ENCODE measurements around the gene PSMB7.

The PSMB7 gene

GRCh38 chr9:124415852-124416484 lies 726 bp upstream of the PSMB7 start:
- TF ChIP-seq EP300 (IDR thresholded peaks at IDR 0.05; ENCODE audit: borderline replicate concordance) = no peak
- TF ChIP-seq CEBPB (IDR thresholded peaks at IDR 0.05) = no peak
- no peak for TF ChIP-seq CREB1 (IDR thresholded peaks at IDR 0.05; ENCODE audit: low read depth)
- TF ChIP-seq MAX (IDR thresholded peaks at IDR 0.05) = no peak
- TF ChIP-seq TEAD4 (IDR thresholded peaks at IDR 0.05) = no peak
- no peak for TF ChIP-seq FOXM1 (IDR thresholded peaks at IDR 0.05; ENCODE audit: borderline replicate concordance, low read depth)
- TF ChIP-seq NFIC (IDR thresholded peaks at IDR 0.05) = no peak
- no peak for TF ChIP-seq TCF12 (IDR thresholded peaks at IDR 0.05; ENCODE audit: low read depth)
- TF ChIP-seq ZBTB7A (IDR thresholded peaks at IDR 0.05; ENCODE audit: low read depth) = no peak
- no peak for TF ChIP-seq TAF1 (IDR thresholded peaks at IDR 0.05; ENCODE audit: low read depth)

GRCh38 chr9:124414612-124415011 lies 630 bp downstream of the PSMB7 start:
- no peak for TF ChIP-seq MAX (IDR thresholded peaks at IDR 0.05)
- TF ChIP-seq ZBTB7A (IDR thresholded peaks at IDR 0.05; ENCODE audit: low read depth) = no peak
- no peak for TF ChIP-seq CEBPB (IDR thresholded peaks at IDR 0.05)
- TF ChIP-seq CREB1 (IDR thresholded peaks at IDR 0.05; ENCODE audit: low read depth) = no peak
- no peak for TF ChIP-seq NFIC (IDR thresholded peaks at IDR 0.05)
- no peak for TF ChIP-seq TAF1 (IDR thresholded peaks at IDR 0.05; ENCODE audit: low read depth)
- no peak for TF ChIP-seq TCF12 (IDR thresholded peaks at IDR 0.05; ENCODE audit: low read depth)
- TF ChIP-seq YY1 (IDR thresholded peaks at IDR 0.05; ENCODE audit: low read depth) = no peak
- no peak for TF ChIP-seq FOXM1 (IDR thresholded peaks at IDR 0.05; ENCODE audit: borderline replicate concordance, low read depth)
- TF ChIP-seq EGR1 (IDR thresholded peaks at IDR 0.05) = no peak
- TF ChIP-seq TEAD4 (IDR thresholded peaks at IDR 0.05) = no peak
- TF ChIP-seq USF1 (IDR thresholded peaks at IDR 0.05) = no peak
- no peak for TF ChIP-seq RAD21 (IDR thresholded peaks at IDR 0.05; ENCODE audit: low read depth)
- no peak for TF ChIP-seq EP300 (IDR thresholded peaks at IDR 0.05; ENCODE audit: borderline replicate concordance)

- TF ChIP-seq EP300 (IDR thresholded peaks at IDR 0.05; ENCODE audit: borderline replicate concordance) (no peak), CREB1 (IDR thresholded peaks at IDR 0.05; ENCODE audit: low read depth) (no peak), REST (IDR thresholded peaks at IDR 0.05; ENCODE audit: low read depth) (no peak)
Measured at GRCh38 chr9:124412228-124412575, 3.0 kb downstream of the PSMB7 start.

GRCh38 chr9:124411514-124412227 lies 3.6 kb downstream of the PSMB7 start:
- no peak for TF ChIP-seq EGR1 (IDR thresholded peaks at IDR 0.05)
- TF ChIP-seq RAD21 (IDR thresholded peaks at IDR 0.05; ENCODE audit: low read depth) = no peak
- TF ChIP-seq TAF1 (IDR thresholded peaks at IDR 0.05; ENCODE audit: low read depth) = no peak
- no peak for TF ChIP-seq ZBTB7A (IDR thresholded peaks at IDR 0.05; ENCODE audit: low read depth)
- TF ChIP-seq FOXM1 (IDR thresholded peaks at IDR 0.05; ENCODE audit: borderline replicate concordance, low read depth) = no peak
- TF ChIP-seq EP300 (IDR thresholded peaks at IDR 0.05; ENCODE audit: borderline replicate concordance) = no peak

GRCh38 chr9:124410321-124410913 lies 4.8 kb downstream of the PSMB7 start:
- no peak for TF ChIP-seq TAF1 (IDR thresholded peaks at IDR 0.05; ENCODE audit: low read depth)
- no peak for TF ChIP-seq USF1 (IDR thresholded peaks at IDR 0.05)
- TF ChIP-seq CREB1 (IDR thresholded peaks at IDR 0.05; ENCODE audit: low read depth) = no peak
- no peak for TF ChIP-seq TEAD4 (IDR thresholded peaks at IDR 0.05)
- no peak for TF ChIP-seq TCF12 (IDR thresholded peaks at IDR 0.05; ENCODE audit: low read depth)
- TF ChIP-seq FOXM1 (IDR thresholded peaks at IDR 0.05; ENCODE audit: borderline replicate concordance, low read depth) = no peak

- TF ChIP-seq TAF1 (IDR thresholded peaks at IDR 0.05; ENCODE audit: low read depth) = no peak
Measured at GRCh38 chr9:124409410-124409809, 5.8 kb downstream of the PSMB7 start.

GRCh38 chr9:124403246-124403645 lies 12.0 kb downstream of the PSMB7 start:
- TF ChIP-seq TCF12 (IDR thresholded peaks at IDR 0.05; ENCODE audit: low read depth) (no peak), FOXM1 (IDR thresholded peaks at IDR 0.05; ENCODE audit: borderline replicate concordance, low read depth) (no peak), ZBTB7A (IDR thresholded peaks at IDR 0.05; ENCODE audit: low read depth) (no peak), YY1 (IDR thresholded peaks at IDR 0.05; ENCODE audit: low read depth) (no peak), TAF1 (IDR thresholded peaks at IDR 0.05; ENCODE audit: low read depth) (no peak), USF1 (IDR thresholded peaks at IDR 0.05) (no peak), NFIC (IDR thresholded peaks at IDR 0.05) (no peak), CEBPB (IDR thresholded peaks at IDR 0.05) (no peak), MAX (IDR thresholded peaks at IDR 0.05) (no peak), CREB1 (IDR thresholded peaks at IDR 0.05; ENCODE audit: low read depth) (no peak), TEAD4 (IDR thresholded peaks at IDR 0.05) (no peak), EP300 (IDR thresholded peaks at IDR 0.05; ENCODE audit: borderline replicate concordance) (no peak), REST (IDR thresholded peaks at IDR 0.05; ENCODE audit: low read depth) (no peak), RAD21 (IDR thresholded peaks at IDR 0.05; ENCODE audit: low read depth) (no peak), EGR1 (IDR thresholded peaks at IDR 0.05) (no peak)
